GM23338 (cell line): ENCODE data around the gene JAKMIP2.

Experiments used
- CREB1 ChIP-seq: fragments of 250-450 bp; sonication (Bioruptor Pico); IDR thresholded peaks from 2 replicates; pipeline ENCODE4 v1.5.0; 2020; ENCODE audit warnings: low read depth, mild to moderate bottlenecking, moderate library complexity
- EZH2 ChIP-seq: fragments of 200-600 bp; sonication (generic); IDR thresholded peaks from one replicate; pipeline ENCODE4 v1.8.0; 2017; ENCODE audit warnings: antibody characterized with exemption, mild to moderate bottlenecking, low read depth; ENCODE audit not compliant: unreplicated experiment
- EZH2phosphoT487 ChIP-seq: fragments of 200-600 bp; sonication (generic); IDR thresholded peaks from one replicate; pipeline ENCODE4 v1.8.1; 2018; ENCODE audit warnings: antibody characterized with exemption; ENCODE audit not compliant: unreplicated experiment
- JUNB ChIP-seq: IDR thresholded peaks from one replicate; pipeline ENCODE4 v1.6.1; 2016; ENCODE audit warnings: antibody characterized with exemption; ENCODE audit not compliant: unreplicated experiment
- POLR2AphosphoS5 ChIP-seq: IDR thresholded peaks from 2 replicates; pipeline ENCODE4 v1.6.1; 2016; ENCODE audit warnings: antibody characterized with exemption, low read depth
- ZNF331 ChIP-seq: fragments of 250-450 bp; sonication (Bioruptor Pico); IDR thresholded peaks from 2 replicates; pipeline ENCODE4 v1.5.0; 2020; ENCODE audit warnings: low read depth, mild to moderate bottlenecking, moderate library complexity
- TF ChIP-seq, protein P1 (sequence below), 2 experiments: fragments of 200-600 bp in 1 of 2; sonication (generic) in 1 of 2; conservative IDR thresholded peaks; 2 replicates each; pipeline versions ENCODE4 v1.5.1 to v1.6.1; 2016 to 2017; ENCODE audit warnings: antibody characterized with exemption in 2 of 2, low read depth in 2 of 2, mild to moderate bottlenecking in 2 of 2, moderate library complexity in 1 of 2
- TF ChIP-seq, protein P2 (sequence below): IDR thresholded peaks from one replicate; pipeline ENCODE4 v1.6.1; 2018; ENCODE audit warnings: antibody characterized with exemption; ENCODE audit not compliant: unreplicated experiment
- TF ChIP-seq, protein P3 (sequence below): IDR thresholded peaks from 2 replicates; pipeline ENCODE4 v1.6.1; 2016; ENCODE audit warnings: antibody characterized with exemption

DNA sequence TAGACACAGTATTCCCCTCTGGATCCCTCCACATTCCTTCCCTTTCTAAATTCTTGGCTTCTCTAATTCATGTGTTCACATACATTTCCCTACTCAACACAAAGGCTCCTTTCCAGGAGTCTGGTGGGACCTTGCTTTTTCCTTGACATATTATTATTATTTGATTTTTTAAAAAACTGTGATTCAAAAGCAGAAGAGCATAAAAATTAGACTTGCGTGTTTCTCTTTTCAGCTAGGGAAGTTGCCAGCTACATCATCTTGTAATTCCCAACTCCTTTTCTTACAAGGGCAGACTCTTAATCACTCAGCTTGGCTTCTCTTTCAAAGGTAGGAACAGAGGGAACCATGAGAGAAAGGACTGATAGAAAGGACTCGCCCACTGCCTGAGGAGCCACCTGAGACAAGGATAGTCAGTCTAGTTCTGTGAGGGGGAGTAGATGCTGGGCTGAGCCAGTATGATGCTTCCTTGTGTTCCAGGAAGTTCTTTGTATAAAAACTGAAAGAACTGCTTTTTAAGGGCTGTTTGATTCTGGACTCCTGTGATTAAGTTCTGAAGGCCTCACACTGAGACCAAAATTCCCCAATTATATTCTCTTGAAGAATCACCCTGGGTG lies 221.7 kb downstream of the JAKMIP2 start:
- TF ChIP-seq EZH2, result no peak
- TF ChIP-seq, protein P1, sequence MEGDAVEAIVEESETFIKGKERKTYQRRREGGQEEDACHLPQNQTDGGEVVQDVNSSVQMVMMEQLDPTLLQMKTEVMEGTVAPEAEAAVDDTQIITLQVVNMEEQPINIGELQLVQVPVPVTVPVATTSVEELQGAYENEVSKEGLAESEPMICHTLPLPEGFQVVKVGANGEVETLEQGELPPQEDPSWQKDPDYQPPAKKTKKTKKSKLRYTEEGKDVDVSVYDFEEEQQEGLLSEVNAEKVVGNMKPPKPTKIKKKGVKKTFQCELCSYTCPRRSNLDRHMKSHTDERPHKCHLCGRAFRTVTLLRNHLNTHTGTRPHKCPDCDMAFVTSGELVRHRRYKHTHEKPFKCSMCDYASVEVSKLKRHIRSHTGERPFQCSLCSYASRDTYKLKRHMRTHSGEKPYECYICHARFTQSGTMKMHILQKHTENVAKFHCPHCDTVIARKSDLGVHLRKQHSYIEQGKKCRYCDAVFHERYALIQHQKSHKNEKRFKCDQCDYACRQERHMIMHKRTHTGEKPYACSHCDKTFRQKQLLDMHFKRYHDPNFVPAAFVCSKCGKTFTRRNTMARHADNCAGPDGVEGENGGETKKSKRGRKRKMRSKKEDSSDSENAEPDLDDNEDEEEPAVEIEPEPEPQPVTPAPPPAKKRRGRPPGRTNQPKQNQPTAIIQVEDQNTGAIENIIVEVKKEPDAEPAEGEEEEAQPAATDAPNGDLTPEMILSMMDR (conservative IDR thresholded peaks at IDR 0.05; ENCODE audit: low read depth in 2 of 2), result no peak
- TF ChIP-seq JUNB, result no peak
- TF ChIP-seq, protein P2, sequence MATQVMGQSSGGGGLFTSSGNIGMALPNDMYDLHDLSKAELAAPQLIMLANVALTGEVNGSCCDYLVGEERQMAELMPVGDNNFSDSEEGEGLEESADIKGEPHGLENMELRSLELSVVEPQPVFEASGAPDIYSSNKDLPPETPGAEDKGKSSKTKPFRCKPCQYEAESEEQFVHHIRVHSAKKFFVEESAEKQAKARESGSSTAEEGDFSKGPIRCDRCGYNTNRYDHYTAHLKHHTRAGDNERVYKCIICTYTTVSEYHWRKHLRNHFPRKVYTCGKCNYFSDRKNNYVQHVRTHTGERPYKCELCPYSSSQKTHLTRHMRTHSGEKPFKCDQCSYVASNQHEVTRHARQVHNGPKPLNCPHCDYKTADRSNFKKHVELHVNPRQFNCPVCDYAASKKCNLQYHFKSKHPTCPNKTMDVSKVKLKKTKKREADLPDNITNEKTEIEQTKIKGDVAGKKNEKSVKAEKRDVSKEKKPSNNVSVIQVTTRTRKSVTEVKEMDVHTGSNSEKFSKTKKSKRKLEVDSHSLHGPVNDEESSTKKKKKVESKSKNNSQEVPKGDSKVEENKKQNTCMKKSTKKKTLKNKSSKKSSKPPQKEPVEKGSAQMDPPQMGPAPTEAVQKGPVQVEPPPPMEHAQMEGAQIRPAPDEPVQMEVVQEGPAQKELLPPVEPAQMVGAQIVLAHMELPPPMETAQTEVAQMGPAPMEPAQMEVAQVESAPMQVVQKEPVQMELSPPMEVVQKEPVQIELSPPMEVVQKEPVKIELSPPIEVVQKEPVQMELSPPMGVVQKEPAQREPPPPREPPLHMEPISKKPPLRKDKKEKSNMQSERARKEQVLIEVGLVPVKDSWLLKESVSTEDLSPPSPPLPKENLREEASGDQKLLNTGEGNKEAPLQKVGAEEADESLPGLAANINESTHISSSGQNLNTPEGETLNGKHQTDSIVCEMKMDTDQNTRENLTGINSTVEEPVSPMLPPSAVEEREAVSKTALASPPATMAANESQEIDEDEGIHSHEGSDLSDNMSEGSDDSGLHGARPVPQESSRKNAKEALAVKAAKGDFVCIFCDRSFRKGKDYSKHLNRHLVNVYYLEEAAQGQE, result no peak
- TF ChIP-seq POLR2AphosphoS5, result peak; percentile 73
- TF ChIP-seq EZH2phosphoT487, result no peak
- TF ChIP-seq ZNF331 (CRISPR knock-in tag), result no peak
- TF ChIP-seq CREB1 (CRISPR knock-in tag), result no peak
- TF ChIP-seq, protein P3, sequence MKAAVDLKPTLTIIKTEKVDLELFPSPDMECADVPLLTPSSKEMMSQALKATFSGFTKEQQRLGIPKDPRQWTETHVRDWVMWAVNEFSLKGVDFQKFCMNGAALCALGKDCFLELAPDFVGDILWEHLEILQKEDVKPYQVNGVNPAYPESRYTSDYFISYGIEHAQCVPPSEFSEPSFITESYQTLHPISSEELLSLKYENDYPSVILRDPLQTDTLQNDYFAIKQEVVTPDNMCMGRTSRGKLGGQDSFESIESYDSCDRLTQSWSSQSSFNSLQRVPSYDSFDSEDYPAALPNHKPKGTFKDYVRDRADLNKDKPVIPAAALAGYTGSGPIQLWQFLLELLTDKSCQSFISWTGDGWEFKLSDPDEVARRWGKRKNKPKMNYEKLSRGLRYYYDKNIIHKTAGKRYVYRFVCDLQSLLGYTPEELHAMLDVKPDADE, result no peak
